Liver (tissue), 3 donors: ENCODE results near the gene LNX1.

Experiments
- CTCF ChIP-seq: fragments of 150-350 bp; IDR thresholded peaks from 2 replicates; pipeline ENCODE4 v1.5.1; 2017; ENCODE audit warnings: improper control_type of control experiment, low read depth, low read length; ENCODE audit not compliant: missing input control
- HNF4A ChIP-seq, 2 donors: conservative IDR thresholded peaks; 2 replicates each; pipeline ENCODE4 v1.6.1; 2016; ENCODE audit warnings: antibody characterized with exemption in 2 of 2, mild to moderate bottlenecking in 2 of 2
- RAD21 ChIP-seq, 2 donors: IDR thresholded peaks; 2 replicates each; pipeline ENCODE4 v1.6.1; 2016; ENCODE audit warnings: antibody characterized with exemption in 2 of 2, mild to moderate bottlenecking in 2 of 2
- SP1 ChIP-seq: IDR thresholded peaks from 2 replicates; pipeline ENCODE4 v1.6.1; 2018; ENCODE audit warnings: antibody characterized with exemption, mild to moderate bottlenecking
- TAF1 ChIP-seq: conservative IDR thresholded peaks from 2 replicates; pipeline ENCODE4 v1.6.1; 2016; ENCODE audit warnings: antibody characterized with exemption, mild to moderate bottlenecking
- donor health status: healthy.
- donor health status: healthy.

- no peak for TF ChIP-seq TAF1
- no peak for TF ChIP-seq RAD21 (IDR thresholded peaks at IDR 0.05)
- no peak for TF ChIP-seq HNF4A (conservative IDR thresholded peaks at IDR 0.05)
- no peak for TF ChIP-seq CTCF
- no peak for TF ChIP-seq SP1
These were observed 17.0 kb upstream of the LNX1 start for GRCh38 chr4:53608242-53608641.
